Activated CD8-positive, alpha-beta memory T cell treated with anti-CD3 and anti-CD28 coated beads, Interleukin-2, amount 50 U/mL, for 48 hours (primary cell): ENCODE data around the gene CHCT1.
A peak's percentile ranks its signal among the peaks of the same experiment; 100 is the strongest.
"Not testable (repeated sequence)": the region's sequence is repeated elsewhere in the genome, so short reads cannot be mapped to it uniquely, and the experiment has no call there.

Experiments
- DNase-seq: peaks from one replicate; pipeline ENCODE4 v3.0.0-alpha.2; 2020

CHCT1 gene

DNA sequence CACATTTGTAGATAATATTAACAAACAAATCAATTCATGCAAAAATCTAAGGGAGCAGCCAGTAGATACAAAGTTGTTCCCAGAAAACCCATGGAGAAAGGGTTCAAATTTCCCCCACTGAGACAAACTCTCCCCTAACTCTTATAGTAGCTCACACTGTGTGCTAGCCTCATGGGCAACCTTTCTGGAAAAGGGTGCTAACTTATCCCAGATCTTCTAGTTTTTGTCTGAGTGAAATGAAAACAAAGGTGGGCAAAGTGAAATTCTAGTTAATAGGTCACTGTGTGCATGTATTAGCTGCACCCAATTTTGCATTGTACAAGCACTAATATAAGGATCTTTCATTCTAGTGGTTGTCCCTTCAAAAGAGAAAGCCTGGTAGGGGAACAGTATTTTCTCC is 20.5 kb upstream of the CHCT1 start:
- no peak for DNase-seq

DNA sequence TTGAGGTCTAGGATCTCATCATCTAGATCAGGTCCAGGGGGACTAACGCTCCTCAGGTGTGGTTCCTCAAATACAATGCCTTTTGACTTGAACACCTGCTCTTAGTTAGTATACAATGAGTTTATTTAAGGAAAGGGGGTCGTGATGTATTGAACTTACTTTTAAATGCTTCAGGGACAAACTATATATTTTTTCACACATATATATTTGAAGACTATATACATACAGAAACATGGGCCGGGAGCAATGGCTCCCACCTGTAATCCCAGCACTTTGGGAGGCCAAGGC is 18.8 kb upstream of the CHCT1 start:
- no peak for DNase-seq

DNA sequence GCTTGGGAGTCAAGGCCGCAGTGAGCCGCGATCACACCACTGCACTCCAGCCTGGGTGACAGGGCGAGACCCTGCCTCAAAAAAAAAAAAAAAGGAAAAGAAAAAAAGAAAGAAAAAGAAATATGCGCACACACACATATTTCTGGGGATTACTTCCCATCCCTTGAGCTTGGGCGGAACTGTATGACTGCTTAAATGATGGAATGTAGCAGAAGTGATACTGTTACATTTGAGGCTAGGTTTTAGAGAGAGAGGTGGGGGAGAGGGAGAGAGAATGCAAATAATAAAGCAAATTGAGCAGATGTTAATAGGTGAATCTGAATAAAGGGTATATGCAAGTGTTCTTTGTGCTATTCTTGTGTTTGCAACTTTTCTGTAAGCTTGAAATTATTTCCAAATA is 18.3 kb upstream of the CHCT1 start:
- no peak for DNase-seq

DNA sequence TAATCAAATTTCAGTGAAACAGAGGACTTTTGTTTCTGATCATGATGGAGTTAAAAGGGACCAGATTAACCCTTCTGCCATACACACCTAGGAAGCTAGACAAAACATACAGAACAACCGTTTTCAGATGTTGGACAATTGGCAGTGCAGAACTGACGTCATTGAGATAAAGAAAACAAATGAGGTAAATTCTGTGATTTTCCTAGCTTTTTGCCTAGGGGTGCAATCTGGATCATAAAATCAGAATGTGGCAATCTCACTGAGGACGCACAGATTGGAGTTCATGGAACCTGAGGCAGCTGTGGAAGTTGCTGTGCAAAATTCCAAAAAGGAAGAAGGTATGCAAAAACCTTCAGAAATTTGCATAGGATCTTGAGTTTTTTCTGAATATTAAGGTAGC is 15.4 kb upstream of the CHCT1 start:
- DNase-seq = no peak

DNA sequence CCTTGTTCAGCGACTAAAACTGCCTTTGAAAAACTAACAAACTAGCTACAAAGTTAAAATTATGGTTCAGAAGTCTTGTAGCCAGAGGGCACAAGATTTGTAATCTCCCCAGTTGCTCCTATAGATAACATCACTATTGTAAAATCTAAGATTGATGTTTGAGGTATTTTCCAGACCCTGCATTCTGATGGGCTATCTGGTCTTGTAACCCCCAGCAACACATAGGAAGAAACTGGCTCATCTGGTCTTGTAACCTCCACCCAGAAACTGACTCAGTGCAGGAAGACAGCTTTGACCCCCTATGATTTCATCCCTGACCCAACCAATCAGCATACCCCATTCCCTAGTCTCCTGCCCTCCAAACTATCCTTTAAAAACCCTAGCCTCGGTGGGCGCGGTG is 12.3 kb upstream of the CHCT1 start:
- DNase-seq = no peak

DNA sequence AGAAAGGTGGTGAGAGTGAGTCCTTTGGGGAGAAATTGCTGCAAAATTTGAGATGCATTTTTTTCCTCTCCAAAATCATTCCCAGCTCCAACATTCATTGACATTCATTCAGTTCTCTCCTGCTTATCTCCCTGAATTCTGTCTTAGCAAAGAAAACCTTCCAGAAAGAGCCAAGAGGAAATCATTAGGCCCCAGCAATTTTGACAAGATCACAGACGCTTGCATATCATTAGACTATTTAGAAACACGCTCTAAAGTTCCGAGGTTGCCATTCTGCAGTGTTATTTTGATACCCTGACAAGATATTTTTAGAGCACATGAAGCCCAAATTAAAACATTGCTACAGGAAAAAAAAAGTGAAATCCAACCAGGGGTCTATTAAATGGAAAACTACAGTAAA is 9.6 kb upstream of the CHCT1 start:
- no peak for DNase-seq

DNA sequence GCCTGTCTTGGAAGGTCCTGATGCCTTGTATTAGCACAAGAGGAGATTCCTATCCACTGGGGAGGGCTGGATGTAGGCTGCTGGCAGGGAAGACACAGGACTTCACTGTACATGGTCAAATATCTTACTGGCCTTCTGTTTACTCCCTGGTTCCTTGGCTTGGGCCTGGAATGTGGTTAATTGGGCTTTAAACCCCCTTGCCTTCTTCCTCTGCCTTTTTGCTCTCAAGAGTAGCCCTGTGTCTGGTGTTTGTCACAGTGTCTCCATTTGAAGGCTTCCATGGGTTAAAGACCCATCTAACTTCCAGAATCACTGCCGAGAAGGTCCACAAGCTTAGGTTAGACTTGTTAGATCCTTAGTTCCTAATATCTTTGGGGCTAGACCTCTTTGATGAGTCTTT is 7.1 kb upstream of the CHCT1 start:
- no peak for DNase-seq

DNA sequence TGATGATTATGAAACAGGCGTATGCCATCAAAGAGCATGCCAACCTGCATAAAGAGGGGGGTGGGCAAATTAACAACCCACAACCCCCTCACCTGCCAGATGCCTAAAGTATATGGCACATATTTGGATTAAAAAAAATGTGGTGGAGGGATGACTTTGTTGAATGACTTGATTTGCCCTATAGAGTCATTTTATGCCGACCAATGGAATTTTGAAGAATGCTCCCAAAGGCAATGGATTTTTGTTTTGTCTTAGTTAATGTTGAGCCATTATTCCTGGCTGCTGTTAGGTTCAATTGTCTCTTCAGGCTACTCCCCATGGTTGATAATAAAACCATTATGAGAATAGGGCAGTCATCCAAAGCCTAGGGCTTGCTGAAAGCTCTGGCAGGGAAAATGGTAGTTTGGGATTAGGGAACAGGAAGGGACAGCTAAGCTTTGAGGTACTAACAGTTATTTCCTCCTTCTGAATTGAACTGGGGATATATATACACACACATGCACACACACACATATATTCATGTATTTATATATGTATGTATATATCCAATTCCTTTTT is 5.8 kb upstream of the CHCT1 start:
- no peak for DNase-seq

DNA sequence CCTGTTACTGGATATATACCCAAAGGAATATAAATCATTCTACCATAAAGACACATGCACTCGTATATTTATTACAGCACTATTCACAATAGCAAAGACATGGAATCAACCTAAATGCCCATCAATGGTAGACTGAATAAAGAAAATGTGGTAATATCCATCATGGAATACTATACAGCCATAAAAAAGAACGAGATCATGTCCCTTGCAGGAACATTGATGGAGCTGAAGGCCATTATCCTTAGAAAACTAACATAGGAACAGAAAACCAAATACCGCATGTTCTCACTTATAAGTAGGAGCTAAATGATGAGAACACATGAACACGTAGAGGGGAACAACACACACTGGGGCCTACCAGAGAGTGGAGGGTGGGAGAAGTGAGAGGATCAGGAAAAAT is 3.3 kb upstream of the CHCT1 start:
- DNase-seq = not testable (repeated sequence)

DNA sequence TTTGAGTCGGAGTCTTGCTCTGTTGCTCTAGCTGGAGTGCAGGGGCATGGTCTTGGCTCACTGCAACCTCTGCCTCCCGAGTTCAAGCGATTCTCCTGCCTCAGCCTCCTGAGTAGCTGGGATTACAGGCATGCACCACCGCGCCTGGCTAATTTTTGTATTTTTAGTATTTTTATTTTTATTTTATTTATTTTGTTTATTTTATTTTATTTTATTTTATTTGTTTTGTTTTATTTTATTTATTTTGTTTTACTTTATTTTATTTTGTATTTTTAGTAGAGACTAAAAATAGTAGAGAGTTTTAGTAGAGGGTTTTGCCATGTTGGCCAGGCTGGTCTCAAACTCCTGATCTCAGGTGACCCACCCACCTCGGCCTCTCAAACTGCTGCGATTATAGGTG is 2.4 kb upstream of the CHCT1 start:
- DNase-seq = not testable (repeated sequence)

DNA sequence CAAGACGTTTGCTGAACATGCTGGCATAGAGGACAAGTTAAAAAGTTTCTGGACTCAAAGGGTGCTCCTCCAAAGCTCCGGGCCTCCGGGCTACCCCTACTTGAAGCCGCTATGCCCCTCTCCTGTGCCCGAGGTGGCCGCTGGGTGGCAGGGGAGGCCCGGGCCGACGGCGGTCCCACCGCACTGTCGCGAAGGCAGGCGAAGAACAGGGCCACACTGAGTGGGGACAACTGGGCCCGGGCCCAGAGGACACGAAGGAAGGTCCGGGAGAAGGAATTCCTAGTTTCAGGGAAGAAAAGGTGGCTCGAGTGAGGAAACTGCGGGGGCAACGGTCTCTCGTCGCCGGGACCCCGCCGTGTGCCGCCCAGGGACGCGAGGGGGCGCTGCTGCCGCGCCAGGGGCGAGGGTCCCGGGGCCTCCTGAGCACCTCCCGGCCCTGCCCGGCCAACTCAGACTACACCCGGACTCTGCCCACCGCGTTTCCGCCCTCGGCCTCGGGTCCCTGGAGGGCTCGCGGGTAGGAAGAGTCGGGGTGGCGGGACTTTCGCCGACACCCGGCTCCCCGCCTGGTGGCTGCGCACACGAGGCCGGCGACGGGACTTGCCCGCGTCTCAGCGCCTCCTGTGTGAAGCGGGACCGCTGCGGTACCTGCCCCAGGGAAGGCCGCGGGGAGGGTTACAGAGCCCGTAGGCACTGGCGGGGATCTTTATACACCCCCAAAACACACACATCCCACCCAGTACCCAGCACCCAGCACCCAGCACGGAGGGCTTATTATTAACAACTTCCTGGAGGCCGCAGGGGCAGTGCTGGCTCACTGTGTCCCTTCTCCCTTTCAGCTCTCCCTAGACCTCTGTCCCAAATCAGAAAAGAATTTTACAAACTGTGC is 772 bp upstream of the CHCT1 start:
- DNase-seq = peak; percentile 89

DNA sequence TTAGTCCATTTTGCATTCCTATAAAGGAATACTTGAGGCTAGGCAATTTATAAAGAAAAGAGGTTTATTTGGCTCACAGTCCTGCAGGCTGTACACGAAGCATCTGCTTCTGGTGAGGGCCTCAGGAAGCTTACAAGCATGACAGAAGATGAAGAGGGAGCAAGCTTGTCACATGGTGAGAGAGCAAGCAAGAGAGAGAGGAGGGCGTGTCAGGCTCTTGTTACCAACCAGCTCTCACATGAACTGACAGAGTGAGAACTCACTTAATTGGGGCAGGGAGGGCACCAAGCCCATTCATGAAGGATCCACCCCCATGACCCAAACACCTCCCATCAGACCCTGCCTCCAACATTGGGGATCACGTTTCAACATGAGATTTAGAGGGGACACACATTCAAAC is 1.6 kb downstream of the CHCT1 start:
- no peak for DNase-seq

DNA sequence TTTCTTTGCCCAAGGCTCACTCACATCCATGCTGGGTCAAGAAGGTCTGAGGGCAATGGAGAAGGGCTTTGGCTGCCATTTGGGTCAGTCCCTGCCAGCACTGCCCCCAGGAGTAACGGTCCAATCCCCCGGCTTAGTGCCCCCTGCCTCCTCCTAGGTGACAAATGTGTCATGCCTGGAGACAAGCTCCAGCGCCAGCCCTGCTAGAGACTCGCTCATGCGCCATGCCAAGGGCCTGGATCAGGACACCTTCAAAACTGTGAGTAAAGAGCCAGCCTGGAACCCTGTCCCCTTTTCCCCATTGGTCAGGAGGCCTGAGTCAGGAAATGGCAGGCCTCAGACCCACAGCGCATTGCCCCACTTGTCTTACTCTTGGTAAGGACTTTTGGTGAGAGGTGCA is 3.3 kb downstream of the CHCT1 start:
- DNase-seq = no peak

DNA sequence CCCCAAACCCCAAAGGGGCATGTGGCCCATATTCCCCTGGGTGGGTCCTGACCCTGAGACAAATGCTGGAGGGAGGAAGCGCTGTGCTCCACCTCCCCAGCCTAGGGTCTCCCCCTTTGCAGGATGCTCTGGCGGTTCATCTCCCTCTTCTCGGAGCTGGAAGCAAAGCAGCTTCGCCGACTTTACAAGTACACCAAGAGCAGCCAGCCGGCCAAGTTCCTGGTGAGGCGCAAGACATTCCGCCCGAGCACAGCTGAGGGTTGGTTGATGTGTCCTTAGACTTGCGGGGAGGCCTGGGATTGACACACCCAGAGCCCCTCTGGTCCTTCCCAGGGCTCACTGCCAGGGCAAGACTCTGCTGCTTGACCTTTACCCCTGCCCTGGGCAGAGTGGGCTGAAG is 4.3 kb downstream of the CHCT1 start:
- no peak for DNase-seq

DNA sequence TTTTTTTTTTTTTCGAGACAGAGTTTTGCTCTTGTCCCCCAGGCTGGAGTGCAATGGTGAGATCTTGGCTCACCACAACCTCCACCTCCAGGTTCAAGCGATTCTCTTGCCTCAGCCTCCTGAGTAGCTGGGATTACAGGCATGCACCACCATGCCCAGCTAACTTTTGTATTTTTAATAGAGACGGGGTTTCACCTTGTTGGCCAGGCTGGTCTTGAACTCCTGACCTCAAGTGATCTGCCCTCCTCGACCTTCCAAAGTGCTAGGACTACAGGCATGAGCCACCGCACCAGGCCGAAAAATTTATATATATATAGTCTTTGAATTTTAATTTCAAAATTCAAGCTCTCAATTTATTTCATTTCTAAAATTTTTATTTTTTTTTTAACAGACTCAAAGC is 6.2 kb downstream of the CHCT1 start:
- not testable (repeated sequence) for DNase-seq

DNA sequence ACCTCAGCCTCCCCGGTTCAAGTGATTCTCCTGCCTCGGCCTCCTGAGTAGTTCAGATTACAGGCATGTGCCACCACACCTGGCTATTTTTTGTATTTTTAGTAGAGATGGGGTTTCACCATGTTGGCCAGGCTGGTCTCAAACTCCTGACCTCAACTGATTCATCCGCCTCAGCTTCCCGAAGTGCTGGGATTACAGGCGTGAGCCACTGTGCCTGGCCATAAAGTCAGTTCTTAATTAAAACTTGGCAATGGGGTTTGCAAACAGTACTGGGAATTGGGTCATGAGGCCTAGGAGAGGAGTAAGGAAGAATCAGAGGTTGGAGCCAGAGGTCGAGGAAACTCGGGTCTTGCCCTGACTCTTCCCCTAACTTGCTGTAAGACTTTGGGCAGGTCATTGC is 8.3 kb downstream of the CHCT1 start:
- not testable (repeated sequence) for DNase-seq

DNA sequence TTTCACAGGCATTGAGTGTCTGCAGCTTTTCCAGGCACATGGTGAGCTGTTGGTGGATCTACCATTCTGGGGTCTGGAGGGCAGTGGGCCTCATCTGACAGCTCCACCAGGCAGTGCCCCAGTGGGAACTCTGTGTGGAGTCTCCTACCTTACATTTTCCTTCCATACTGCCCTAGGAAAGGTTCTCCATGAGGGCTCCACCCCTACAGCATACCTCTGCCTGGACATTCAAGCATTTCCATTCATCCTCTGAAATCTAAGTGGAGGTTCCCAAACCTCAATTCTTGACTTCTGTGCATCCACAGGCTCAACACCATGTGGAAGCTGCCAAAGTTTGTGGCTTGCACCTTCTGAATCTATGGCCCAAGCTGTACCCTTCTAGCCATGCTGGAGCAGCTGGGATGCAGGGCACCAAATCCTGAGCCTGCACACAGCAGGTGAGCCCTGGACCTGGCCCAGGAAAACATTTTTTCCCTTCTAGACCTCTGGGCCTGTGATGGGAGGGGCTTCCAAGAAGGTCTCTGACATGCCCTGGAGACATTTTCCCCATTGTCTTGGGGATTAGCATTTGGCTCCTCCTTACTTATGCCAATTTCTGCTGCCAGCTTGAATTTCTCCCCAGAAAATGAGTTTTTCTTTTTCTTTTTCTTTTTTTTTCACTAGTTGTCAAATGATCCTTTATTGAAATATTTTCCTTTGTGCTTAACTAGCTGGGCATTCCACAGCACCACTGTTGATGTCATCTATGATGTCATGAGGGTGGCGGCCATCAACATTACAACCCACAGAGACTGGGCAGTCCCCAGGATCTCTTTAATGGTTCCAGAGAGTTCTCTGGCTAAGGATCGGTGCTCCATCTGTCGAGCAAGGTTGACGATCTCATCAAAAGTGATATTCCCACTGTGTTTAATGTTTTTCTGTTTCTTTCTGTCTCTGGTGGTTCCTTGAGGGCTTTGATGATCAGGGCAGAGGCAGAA is 11.0 kb downstream of the CHCT1 start:
- not testable (repeated sequence) for DNase-seq

DNA sequence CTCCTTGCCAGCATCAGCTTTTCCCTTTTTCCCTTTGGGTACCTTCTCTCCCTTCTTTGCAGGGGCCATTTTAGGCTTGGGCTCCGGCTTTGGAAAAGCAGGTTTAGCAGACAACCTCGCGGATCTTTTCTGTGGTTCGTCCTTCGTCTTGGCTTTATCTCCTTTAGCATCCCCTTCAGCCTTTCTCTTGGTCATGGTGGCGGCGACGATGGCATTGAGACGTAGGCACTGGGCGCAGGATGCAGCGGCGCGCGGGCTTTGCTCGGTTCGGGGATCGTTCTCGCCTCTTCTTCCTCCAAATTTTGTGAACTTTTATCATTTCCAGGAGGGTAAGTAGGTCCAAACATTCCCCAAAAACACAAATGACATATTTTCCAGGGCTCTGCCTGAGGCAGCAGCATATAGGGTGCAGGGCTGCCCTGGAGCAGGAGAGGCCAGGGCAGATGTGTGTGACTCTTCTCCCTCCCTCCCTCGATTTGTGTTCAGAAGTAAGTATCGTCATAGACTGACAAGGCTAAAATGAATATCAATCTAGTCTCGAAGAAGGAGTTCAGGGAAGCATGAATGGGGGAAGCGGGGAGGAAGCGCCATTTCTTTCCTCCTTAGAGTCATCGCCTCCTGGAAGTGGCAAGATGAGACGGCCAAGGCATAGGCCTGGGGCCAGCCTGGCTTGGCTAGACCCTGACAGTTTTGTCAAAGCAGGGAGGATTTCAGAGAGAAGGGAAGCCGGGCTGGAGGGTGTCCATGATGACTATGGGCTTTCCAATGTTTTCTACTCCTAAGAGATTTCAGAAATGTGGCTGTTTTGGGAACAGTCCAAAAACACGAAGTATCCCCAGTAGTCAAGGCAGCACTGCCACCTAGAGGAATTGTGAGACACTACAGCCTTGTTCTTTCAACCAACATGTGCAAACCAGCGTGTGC is 13.2 kb downstream of the CHCT1 start:
- DNase-seq = no peak

DNA sequence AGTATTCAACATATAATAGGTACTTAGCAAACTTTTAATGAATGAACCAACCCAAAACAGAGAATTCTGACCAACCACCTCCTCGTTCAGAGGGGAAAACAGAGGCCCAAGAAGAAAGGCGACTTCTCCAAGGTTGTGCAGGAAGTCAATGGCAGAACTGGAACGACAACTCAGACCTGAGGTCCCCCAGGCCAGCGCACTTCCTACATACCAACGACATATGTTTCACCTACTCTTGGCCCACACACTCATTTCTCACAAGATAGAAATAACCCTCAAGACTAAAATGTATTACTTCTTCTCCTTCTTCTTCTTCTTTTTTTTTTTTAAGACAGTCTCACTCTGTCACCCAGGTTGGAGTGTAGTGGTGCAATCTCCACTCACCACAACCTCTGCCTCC is 14.4 kb downstream of the CHCT1 start:
- DNase-seq = no peak

DNA sequence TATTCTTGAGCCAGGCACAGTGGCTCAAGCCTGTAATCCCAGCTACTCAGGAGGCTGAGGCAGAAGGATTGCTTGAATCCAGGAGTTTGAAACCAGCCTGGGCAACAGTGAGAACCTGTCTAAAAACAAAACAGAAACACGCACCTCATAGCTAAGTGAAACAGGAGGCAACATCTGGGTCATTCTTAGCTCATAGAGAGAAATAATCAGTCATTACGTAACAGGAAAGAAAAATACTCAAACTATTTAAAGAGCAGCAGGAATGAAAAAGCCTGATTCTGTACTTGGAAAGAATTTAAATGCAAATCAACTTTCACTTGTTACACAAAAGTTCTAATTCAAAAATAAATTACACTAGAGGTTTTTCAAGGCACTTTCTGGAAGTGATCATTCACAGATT is 17.2 kb downstream of the CHCT1 start:
- no peak for DNase-seq

DNA sequence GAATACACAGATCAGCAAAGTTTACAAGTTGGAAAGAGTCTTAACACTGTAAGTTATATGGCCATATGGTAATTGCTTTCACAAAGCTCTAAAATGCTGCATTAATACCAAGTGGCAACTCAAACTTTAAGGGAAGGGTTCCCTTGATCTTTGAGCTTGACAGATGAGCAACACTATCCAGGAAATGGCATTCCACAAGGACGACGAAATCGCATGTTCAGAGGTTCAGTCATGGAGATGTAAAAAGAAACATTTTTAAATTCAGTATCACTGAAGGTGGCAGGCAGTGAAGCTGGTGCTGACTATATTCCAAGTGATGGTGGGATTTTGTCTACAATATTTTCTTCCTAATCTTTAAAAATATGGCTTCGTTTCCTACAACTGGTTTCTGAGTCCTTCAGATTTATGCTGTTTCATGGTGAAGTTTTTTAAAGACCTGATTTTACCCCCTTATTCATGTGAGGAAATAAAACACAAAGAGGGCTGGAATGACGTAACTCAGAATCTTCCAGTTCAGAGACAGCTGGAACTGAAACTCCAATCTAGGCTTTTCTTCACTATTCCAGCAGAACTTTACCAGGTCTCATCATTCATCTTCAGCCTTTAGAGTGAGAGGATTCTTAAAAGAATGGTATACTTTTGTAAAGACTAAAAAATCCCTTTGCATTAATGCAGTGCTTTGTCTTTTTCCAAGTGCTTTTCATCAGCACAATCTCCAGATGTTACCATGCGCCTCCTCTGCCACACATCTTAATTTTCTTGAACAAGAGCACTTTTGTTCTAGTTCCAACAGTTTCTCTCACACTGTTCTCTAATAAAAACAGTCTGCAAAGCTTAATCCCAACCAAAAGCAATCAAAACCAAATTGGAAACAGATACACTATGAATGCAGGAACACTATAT is 20.2 kb downstream of the CHCT1 start:
- DNase-seq = no peak

DNA sequence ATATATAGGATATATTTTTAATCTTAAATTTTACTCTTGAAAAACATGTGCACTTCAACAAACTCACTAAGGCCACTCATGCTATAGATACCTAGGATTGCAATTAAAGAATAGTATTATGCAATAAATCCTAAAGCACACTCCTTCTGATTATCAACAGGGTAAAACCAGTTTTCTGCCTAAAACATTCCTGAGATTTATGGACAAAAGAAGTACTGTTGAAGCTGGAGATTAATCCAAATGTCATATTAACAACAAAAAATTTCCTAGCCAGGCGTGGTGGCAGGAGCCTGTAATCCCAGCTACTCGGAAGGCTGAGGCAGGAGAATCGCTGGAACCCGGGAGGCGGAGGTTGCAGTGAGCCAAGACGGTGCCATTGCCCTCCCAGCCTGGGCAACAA is 21.4 kb downstream of the CHCT1 start:
- no peak for DNase-seq
